Measurements from ENCODE around the gene MPDU1.
"Not testable (repeated sequence)": the region's sequence is repeated elsewhere in the genome, so short reads cannot be mapped to it uniquely, and the experiment has no call there.

MPDU1 gene

DNA sequence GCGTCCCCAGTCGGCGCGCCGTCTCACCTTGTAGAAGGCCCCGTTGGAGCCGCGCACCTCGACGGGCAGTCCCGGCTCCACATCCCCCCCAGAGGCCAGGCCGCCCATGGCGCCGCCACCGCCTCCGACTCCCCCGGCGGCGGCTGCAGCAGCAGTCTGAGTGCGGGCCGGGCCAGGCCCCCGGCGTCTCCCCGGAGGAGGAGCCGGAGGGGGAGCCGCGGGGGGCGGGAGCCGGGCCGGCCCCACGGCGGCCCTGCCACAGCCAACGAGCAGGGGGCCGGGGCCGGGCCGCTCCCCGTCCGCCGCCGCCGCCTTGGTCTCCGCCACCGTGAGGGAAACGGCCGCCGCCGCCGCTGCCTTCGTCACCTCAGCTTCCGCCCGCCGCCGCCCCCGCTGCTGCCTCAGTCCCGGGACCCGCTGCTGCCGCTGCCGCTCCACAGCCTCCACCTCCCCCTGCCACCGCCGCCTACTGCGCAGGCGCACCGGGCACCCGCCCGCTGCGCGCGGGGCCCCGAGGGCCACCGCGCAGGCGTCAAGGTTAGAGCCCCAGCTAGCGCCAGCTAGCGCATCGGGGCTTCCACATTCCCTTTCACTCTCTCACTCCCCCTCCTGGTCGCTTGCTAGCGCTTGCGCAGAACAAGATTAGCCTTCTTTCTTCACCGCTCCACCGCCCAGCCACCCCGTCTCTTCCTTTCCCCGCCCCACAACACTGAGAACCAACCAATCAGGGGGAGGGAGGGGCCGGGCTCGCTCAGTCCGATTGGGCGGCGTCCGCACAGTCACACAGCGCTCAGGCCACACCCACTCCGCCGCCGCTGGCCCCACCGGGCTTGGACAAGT is 31.0 kb downstream of the MPDU1 start, which contains the start of gene FXR2:
TSS of gene FXR2 (minus strand) at position 473 of the 840 bp plus-strand sequence. CDS start at position 108, 365 bp downstream.
- peak; percentile 98 for DNase-seq (ENCODE audit: low read depth)

- DNase-seq (ENCODE audit: low read depth): no peak
Observed at GRCh38 chr17:7615265-7615747, 31.7 kb downstream of the MPDU1 start.

DNA sequence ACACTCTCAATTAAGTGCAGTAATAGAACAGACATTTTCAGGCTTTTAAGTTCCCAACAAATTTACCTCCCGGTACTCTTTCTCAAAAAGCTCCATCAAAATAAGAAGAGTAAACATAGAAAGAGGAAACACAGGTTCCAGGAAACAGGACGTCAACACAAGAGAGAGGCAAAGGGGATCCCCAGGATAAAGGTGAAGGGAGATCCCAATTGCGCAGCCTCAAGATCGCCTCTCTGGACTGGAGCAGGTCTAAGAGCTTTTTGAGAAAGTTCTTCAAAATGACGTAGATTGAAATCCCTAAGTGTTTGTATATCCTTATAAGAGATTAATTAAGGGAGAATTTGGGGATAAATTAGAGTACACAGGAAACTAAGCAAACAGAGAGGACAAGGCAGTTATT is 35.0 kb downstream of the MPDU1 start:
- no peak for DNase-seq (ENCODE audit: low read depth)

GRCh38 chr17:7620835-7621234 is 37.2 kb downstream of the MPDU1 start:
- DNase-seq (ENCODE audit: low read depth): no peak

- no peak for DNase-seq (ENCODE audit: low read depth)
Observed at GRCh38 chr17:7623661-7624060, 40.0 kb downstream of the MPDU1 start.

DNA sequence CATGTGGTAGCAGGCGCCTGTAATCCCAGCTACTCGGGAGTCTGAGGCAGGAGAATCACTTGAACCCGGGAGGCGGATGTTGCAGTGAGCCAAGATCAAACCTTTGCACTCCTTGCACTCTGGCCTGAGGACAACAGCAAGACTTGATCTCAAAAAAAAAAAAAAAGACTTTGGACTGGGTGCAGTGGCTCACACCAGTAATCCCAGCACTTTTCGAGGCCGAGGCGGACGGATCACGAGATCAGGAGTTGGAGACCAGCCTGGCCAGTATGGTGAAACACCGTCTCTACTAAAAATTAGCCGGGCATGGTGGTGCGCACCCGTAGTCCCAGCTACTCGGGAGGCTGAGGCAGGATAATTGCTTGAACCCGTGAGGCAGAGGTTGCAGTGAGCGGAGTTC is 42.1 kb downstream of the MPDU1 start:
- not testable (repeated sequence) for DNase-seq (ENCODE audit: low read depth)

GRCh38 chr17:7626307-7626706 is 42.7 kb downstream of the MPDU1 start:
- no peak for DNase-seq (ENCODE audit: low read depth)

GRCh38 chr17:7626956-7627249 is 43.3 kb downstream of the MPDU1 start:
- DNase-seq (ENCODE audit: low read depth): no peak

- DNase-seq (ENCODE audit: low read depth): peak; percentile 80
Observed at GRCh38 chr17:7627250-7628121, 43.8 kb downstream of the MPDU1 start, which contains the start of gene SAT2. Gene SAT2 (minus strand): TSS chr17:7627821. CDS start chr17:7627635, 186 bp downstream.

DNA sequence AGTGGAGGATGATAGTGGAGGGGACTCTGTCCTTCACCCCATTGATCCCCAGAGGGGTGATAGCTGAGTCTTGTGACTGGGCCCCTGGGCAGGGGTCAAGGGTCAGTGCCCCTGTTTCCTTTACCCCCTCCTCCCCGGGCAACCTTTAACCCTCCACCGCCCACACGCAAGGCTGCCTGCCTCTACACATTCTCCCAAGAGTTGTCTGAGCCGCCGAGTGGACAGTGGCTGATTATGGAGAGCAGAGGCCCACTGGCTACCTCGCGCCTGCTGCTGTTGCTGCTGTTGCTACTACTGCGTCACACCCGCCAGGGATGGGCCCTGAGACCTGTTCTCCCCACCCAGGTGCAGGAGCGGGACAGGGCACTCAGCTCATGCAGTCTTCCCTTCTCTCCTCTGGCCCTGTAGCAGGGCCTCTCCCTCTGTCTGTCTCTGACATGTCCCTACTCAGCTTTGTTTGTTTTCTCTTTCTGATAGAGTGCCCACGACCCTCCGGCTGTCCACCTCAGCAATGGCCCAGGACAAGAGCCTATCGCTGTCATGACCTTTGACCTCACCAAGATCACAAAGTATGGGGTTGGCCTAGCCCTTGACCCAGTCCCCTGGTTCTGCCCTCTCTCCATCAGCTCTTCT is 46.4 kb downstream of the MPDU1 start, which contains the start of gene SHBG:
TSS of gene SHBG (plus strand) at position 197 of the 633 bp plus-strand sequence. CDS start at position 235, 38 bp downstream.
- no peak for DNase-seq (ENCODE audit: low read depth)

DNA sequence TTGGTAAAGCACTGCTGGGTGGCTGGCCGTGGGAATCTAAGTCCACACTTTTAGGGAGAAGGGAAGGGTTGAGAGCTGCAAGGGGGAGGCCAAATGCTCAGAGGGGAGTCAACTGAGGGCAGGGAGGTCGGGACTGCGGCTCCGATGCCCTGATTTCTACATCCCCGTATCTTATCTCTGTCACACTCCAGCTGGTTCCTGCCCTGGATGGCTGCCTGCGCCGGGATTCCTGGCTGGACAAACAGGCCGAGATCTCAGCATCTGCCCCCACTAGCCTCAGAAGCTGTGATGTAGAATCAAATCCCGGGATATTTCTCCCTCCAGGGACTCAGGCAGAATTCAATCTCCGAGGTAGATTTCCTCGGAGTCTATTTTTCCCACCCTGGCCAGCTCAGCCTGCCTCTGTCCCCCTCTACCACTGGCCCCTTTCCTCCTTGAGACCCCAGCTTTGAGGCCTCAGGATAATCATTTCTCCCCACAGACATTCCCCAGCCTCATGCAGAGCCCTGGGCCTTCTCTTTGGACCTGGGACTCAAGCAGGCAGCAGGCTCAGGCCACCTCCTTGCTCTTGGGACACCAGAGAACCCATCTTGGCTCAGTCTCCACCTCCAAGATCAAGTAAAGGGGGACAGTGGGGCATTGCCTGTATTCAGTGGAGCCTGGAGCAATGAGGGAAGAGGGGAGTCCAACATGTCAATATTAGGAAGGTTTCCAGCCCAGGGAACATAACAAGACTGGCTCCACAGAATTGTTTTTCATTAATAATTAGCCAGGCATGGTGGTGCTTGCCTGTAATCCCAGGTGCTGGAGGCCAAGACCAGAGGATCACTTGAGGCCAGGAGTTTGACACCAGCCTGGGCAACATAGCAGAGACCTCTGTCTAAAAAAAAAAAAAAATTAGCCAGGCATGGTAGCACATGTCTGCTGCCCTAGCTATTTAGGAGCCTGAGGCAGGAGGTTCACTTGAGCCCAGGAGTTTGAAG is 48.0 kb downstream of the MPDU1 start:
- no peak for DNase-seq (ENCODE audit: low read depth)

DNA sequence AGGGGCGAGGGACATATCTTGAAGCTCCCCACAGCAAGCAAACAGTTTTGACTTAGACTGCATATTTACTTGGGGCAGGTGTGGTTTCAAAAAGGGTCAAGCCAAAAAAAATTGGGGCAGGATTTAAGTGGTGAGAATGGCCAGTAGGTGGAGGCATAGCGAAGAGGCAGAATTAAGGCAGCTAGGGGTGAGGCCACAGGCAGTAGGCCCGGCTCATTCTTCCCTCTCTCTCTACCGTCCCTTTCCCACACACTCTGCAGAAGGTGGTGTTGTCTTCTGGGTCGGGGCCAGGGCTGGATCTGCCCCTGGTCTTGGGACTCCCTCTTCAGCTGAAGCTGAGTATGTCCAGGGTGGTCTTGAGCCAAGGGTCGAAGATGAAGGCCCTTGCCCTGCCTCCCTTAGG is 48.8 kb downstream of the MPDU1 start:
- no peak for DNase-seq (ENCODE audit: low read depth)

GRCh38 chr17:7633093-7633492 is 49.4 kb downstream of the MPDU1 start:
- no peak for DNase-seq (ENCODE audit: low read depth)

DNA sequence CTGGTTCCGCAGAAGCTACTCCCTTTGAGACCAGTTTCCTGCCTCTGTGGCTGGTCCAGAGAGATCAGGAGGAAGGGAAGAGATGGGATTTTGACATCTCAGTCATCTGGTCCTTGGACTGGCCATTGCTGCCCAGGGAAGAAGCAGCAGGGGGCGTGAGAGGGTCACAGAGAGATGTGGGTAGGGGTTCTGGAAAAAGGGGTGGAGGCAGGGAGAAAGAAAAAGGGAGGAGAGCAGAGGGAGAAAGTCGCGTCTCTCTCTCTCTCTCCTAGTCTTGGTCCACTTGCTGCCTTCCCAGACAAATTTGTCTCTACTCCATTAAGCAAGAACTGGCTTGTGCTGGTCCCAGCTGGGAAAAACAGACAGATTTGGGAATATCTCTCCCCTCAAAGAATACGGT is 50.7 kb downstream of the MPDU1 start:
- no peak for DNase-seq (ENCODE audit: low read depth)

DNA sequence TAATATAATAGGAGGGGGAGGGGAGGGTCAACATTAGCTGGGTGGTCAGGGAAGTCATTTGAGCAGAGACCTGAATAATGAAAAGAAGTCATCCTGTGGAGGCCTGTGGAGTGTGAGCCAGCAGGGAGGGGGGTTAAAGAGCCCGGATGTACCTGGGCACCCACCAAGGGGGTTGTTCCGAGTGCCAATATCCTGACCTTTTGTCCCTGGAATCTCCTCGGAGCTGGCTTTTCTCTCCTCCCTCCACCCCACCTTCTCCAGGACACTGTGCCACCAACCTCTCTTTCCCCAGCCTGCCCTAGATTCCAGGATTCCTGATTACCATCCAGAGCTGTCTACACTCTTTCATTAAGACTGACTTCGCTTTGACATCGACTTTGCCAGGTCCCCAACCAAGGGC is 52.5 kb downstream of the MPDU1 start:
- no peak for DNase-seq (ENCODE audit: low read depth)
